Measurements from ENCODE around the gene TREH.

TREH gene

GRCh38 chr11:118649941-118650340, 29.5 kb downstream of the TREH start:
- CTCF ChIA-PET: no interaction called here
- TF ChIP-seq L3MBTL2 (conservative IDR thresholded peaks at IDR 0.05): no peak
- TF ChIP-seq BHLHE40 (IDR thresholded peaks at IDR 0.05; ENCODE audit: borderline replicate concordance): no peak
- no peak for TF ChIP-seq SUZ12 (IDR thresholded peaks at IDR 0.05)
- TF ChIP-seq TARDBP (IDR thresholded peaks at IDR 0.05): no peak
- no peak for TF ChIP-seq HDGF (IDR thresholded peaks at IDR 0.05; ENCODE audit: borderline replicate concordance)
- TF ChIP-seq NFRKB (IDR thresholded peaks at IDR 0.05): no peak
- TF ChIP-seq FOXA1 (IDR thresholded peaks at IDR 0.05): no peak
- no peak for TF ChIP-seq ZNF384 (IDR thresholded peaks at IDR 0.05)
- TF ChIP-seq ARNT (IDR thresholded peaks at IDR 0.05): no peak
- no peak for TF ChIP-seq CTBP1 (IDR thresholded peaks at IDR 0.05; ENCODE audit: borderline replicate concordance)
- POLR2A ChIA-PET: no interaction called here

DNA sequence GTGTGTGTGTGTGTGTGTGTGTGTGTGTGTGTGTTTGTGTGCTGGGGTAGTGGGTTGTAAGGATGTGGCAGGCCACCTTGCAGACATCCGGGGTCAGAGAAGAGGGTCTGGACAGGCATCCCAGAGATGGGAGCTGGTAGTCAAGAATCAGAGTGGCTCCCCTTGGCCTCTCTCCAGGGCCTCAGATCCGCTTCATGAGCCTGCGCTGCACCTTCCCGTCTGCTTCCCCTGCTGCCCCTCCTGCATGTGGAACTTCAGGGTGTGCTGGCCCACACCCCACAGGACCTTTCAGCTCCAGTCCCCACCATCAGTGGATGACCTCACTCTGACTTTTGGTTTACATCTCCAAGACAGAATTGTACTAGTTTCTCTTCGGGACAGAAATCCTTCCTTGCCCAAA, 31.2 kb downstream of the TREH start:
- ChIA-PET CTCF (no interaction called here), POLR2A (interaction anchor here (0.7 kb wide), 1 partner anchor 16 kb away, joined by 3 read pairs; no protein-coding TSS in a partner anchor)
- no peak for DNase-seq (ENCODE audit: extremely low spot score)
- no peak for TF ChIP-seq LEF1 (IDR thresholded peaks at IDR 0.05; ENCODE audit: borderline replicate concordance)
- no peak for TF ChIP-seq PKNOX1 (IDR thresholded peaks at IDR 0.05)
- no peak for TF ChIP-seq FOXK2 (IDR thresholded peaks at IDR 0.05)
- TF ChIP-seq SUZ12 (IDR thresholded peaks at IDR 0.05): no peak
- TF ChIP-seq NFRKB (IDR thresholded peaks at IDR 0.05): no peak

More at GRCh38 chr11:118649941-118650340, 29.5 kb downstream of the TREH start:
- no peak for DNase-seq (ENCODE audit: extremely low spot score)

DNA sequence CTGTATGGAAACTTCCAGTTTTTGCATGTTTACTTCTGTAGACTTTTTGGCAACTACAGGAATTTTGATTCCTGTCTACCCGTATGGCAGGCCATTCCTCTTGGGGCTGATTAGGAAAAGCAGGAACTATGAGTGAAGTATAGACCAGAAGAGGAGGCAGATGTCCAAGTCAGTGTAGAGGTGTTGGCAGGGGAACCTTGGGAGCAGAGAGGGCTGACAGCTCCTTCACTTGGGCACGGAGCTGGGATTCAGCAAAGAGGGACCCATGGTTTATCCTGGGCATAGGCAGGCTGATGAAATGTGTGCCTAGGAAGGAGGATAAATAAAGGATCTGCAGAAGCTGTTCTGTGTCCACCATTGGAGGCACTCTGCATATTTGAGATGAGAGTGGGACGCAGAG, 33.1 kb downstream of the TREH start:
- no peak for TF ChIP-seq FOXM1 (IDR thresholded peaks at IDR 0.05; ENCODE audit: borderline replicate concordance)
- no peak for TF ChIP-seq L3MBTL2 (conservative IDR thresholded peaks at IDR 0.05)
- TF ChIP-seq NFRKB (IDR thresholded peaks at IDR 0.05): no peak
- no peak for TF ChIP-seq PKNOX1 (IDR thresholded peaks at IDR 0.05)
- no peak for TF ChIP-seq FOXA1 (IDR thresholded peaks at IDR 0.05)
- no peak for TF ChIP-seq LEF1 (IDR thresholded peaks at IDR 0.05; ENCODE audit: borderline replicate concordance)
- TF ChIP-seq TARDBP (IDR thresholded peaks at IDR 0.05): no peak
- no peak for TF ChIP-seq CTBP1 (IDR thresholded peaks at IDR 0.05; ENCODE audit: borderline replicate concordance)
- TF ChIP-seq FOXK2 (IDR thresholded peaks at IDR 0.05): no peak
- TF ChIP-seq HDGF (IDR thresholded peaks at IDR 0.05; ENCODE audit: borderline replicate concordance): no peak
- TF ChIP-seq BHLHE40 (IDR thresholded peaks at IDR 0.05; ENCODE audit: borderline replicate concordance): no peak
- DNase-seq (ENCODE audit: extremely low spot score): no peak
- ChIA-PET POLR2A (no interaction called here), CTCF (no interaction called here)

GRCh38 chr11:118645066-118645715, 34.3 kb downstream of the TREH start:
- ChIA-PET CTCF (no interaction called here), POLR2A (no interaction called here)
- no peak for DNase-seq (ENCODE audit: extremely low spot score)
- TF ChIP-seq SP1 (IDR thresholded peaks at IDR 0.05) (no peak), LEF1 (IDR thresholded peaks at IDR 0.05; ENCODE audit: borderline replicate concordance) (no peak), FOXA1 (IDR thresholded peaks at IDR 0.05) (no peak), PKNOX1 (IDR thresholded peaks at IDR 0.05) (no peak)

DNA sequence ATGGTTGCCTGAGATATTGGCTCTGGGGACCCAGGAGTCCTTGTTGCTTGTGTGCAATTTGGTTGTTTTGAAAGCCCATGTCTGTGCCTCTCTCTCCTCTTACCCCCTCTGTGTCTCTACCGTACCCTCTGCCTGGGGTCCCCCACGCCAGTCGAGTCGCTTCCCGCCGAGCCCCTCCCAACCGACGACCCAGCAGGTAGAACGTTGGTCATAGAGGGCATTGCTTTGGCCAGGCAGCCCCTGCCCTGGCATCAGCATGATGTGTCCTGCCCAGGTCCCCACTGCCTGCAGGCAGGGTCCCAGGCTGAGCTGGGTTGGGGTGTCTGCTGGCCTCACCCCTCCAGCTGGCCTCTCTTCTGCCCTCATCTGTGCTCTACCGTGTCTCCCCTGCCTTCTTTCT, 35.0 kb downstream of the TREH start:
- no peak for DNase-seq (ENCODE audit: extremely low spot score)
- TF ChIP-seq TARDBP (IDR thresholded peaks at IDR 0.05): no peak
- no peak for TF ChIP-seq BHLHE40 (IDR thresholded peaks at IDR 0.05; ENCODE audit: borderline replicate concordance)
- TF ChIP-seq SUZ12 (IDR thresholded peaks at IDR 0.05): no peak
- no peak for TF ChIP-seq FOXA1 (IDR thresholded peaks at IDR 0.05)
- CTCF ChIA-PET: no interaction called here
- POLR2A ChIA-PET: no interaction called here

- ChIA-PET CTCF (no interaction called here), POLR2A (no interaction called here)
- TF ChIP-seq BHLHE40 (IDR thresholded peaks at IDR 0.05; ENCODE audit: borderline replicate concordance): no peak
- TF ChIP-seq ELF4 (IDR thresholded peaks at IDR 0.05): no peak
- no peak for TF ChIP-seq FOXK2 (IDR thresholded peaks at IDR 0.05)
- no peak for TF ChIP-seq L3MBTL2 (conservative IDR thresholded peaks at IDR 0.05)
- no peak for TF ChIP-seq CTBP1 (IDR thresholded peaks at IDR 0.05; ENCODE audit: borderline replicate concordance)
- TF ChIP-seq SUZ12 (IDR thresholded peaks at IDR 0.05): no peak
- no peak for TF ChIP-seq FOXM1 (IDR thresholded peaks at IDR 0.05; ENCODE audit: borderline replicate concordance)
- TF ChIP-seq LEF1 (IDR thresholded peaks at IDR 0.05; ENCODE audit: borderline replicate concordance): no peak
- no peak for TF ChIP-seq ARNT (IDR thresholded peaks at IDR 0.05)
- TF ChIP-seq HDGF (IDR thresholded peaks at IDR 0.05; ENCODE audit: borderline replicate concordance): no peak
- TF ChIP-seq SP1 (IDR thresholded peaks at IDR 0.05): no peak
- no peak for TF ChIP-seq ZNF384 (IDR thresholded peaks at IDR 0.05)
- no peak for TF ChIP-seq PKNOX1 (IDR thresholded peaks at IDR 0.05)
- no peak for TF ChIP-seq NFRKB (IDR thresholded peaks at IDR 0.05)
- no peak for TF ChIP-seq FOXA1 (IDR thresholded peaks at IDR 0.05)
- TF ChIP-seq TARDBP (IDR thresholded peaks at IDR 0.05): no peak
- no peak for DNase-seq (ENCODE audit: extremely low spot score)
Observed at GRCh38 chr11:118643995-118644345, 35.5 kb downstream of the TREH start.

Data from HEK293T (cell line).